Esophagus squamous epithelium (tissue), 4 donors: ENCODE results near the gene USP17L28.
"Not testable (repeated sequence)": the region's sequence is repeated elsewhere in the genome, so short reads cannot be mapped to it uniquely, and the experiment has no call there.

ENCODE experiments used
- CTCF ChIP-seq, 6 experiments: fragments of 450-650 bp in 4 of 6; fragments of 200-600 bp in 2 of 6; sonication (generic) in 2 of 6; IDR thresholded peaks; one replicate each; pipeline ENCODE4 v1.5.1; 2016 to 2019; ENCODE audit warnings: antibody characterized with exemption in 6 of 6, mild to moderate bottlenecking in 4 of 6, moderate library complexity in 4 of 6
- POLR2A ChIP-seq, 4 donors: fragments of 450-650 bp; IDR thresholded peaks; one replicate each; pipeline ENCODE4 v1.6.1; 2017; ENCODE audit warnings: antibody characterized with exemption in 4 of 4, mild to moderate bottlenecking in 4 of 4, moderate library complexity in 3 of 4

GRCh38 chr4:9353338-9353737 is 4.6 kb downstream of the USP17L28 start, which contains the start of gene USP17L29:
- TF ChIP-seq CTCF, POLR2A (IDR thresholded peaks at IDR 0.05): not testable (repeated sequence)
